Renal pelvis (tissue), 4 donors: Measurements from ENCODE around the gene GPR107. TPM values are rescaled to one million over a fixed set of nuclear protein-coding genes. Genes with fewer than 3 reads are reported as not detected.

Source experiments
- DNase-seq: peaks from one replicate; pipeline ENCODE4 v3.0.0-alpha.2; 2013
- polyA plus RNA-seq, 3 donors: library from polyadenylated mRNA; unstranded; fragments of 120-200 nt; gene quantifications; one replicate each; pipeline ENCODE4 v1.2.1, GENCODE V29; 2013; ENCODE audit not compliant: insufficient read length in 3 of 3

GPR107 gene
- polyA plus RNA-seq, 3 donors = 53.3 to 58.7 (median 56.5) TPM

GRCh38 chr9:130129432-130130061 lies 75.8 kb downstream of the GPR107 start:
- DNase-seq = no peak

- no peak for DNase-seq
Observed at GRCh38 chr9:130132746-130133145, 79.0 kb downstream of the GPR107 start.

DNA sequence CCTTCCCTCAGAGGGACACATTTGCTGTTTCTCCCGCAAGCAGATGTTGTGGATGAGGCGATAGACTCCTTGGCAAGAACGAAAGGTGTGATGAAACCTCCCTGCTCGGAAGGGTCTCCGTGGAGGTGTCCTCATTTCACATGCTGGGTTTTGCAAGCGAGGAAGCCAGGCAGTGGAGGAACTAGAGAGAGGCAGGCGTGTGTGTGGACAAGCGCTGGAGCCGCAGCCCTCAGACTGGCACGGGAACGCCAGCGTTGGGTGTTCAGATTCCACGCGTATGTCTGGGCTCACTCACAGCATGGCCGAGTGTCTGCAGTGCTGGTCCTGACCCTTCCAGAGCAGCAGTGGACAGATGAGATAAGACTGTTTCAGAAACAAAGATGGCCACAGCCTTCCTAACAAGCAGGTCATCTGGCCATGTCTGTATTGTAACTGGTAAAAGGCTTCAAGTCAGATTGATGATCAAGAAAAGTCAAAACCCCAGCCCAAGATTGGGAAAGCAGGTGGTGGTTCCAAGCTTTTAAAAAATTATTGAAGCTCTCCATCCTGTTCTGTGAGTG lies 83.5 kb downstream of the GPR107 start:
- no peak for DNase-seq

- no peak for DNase-seq
Observed at GRCh38 chr9:130137641-130138081, 84.0 kb downstream of the GPR107 start.

DNA sequence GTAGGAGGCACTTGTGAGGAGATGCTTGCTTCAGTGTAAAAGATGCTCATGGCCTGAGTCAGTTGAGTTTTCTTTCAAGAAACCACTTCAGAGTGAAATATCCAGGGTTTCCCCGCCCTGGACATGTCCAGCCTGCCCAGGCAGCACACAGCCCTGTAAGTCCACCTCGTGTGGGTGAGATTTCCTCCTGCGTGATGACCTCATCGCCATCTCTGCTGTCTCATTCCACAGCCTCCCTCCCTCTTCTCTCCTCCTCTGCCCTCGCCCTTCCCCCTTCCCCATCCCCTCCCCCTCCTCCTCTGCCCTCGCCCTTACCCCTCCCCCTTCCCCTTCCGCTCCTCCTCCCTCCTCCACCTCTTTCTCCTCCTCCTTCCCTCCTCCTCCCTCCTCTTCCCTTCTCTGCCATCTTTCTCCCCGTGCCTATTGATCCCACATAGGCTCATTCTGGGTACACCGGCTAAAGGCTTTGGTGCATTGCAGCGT lies 84.5 kb downstream of the GPR107 start:
- no peak for DNase-seq

DNA sequence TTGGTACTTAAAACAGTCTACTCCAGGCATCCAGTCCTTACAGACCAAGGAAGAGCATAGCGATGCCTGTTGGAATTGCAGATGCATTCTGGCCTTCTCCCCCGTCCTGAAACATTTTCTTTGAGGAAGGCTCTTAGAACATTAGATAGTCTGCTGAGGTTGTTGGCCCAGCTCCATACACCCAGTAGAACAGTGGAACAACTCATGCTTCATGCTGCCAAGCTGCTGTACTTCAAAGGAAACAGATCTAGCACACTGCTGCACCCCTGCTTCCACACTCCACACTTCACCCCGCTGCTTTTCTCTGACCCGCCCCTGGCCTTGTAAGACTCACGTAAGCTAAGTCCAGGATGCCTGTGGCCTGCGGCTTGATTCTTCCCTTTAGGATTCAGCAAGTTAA lies 85.1 kb downstream of the GPR107 start:
- DNase-seq = no peak

GRCh38 chr9:130139251-130139650 lies 85.5 kb downstream of the GPR107 start:
- DNase-seq = no peak

DNA sequence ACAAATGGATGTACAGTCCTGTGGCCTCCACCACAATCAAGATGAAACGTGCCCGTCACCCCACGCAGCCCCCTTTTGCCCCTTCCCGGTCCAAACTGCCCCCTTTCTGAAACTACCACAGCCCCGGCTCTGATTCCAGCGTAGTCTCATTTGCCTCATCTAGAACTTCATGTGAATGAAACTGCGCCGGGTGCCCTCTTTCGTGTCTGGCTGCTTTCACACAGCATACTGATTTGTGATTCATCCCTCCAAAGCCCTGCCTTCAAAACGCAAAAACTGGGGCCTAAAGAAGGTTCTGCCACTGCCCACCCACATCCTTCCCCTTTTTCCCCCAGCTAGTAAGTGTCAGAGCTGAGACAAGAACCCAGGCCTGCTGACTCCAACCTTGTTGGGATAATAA lies 87.0 kb downstream of the GPR107 start:
- DNase-seq = no peak

DNA sequence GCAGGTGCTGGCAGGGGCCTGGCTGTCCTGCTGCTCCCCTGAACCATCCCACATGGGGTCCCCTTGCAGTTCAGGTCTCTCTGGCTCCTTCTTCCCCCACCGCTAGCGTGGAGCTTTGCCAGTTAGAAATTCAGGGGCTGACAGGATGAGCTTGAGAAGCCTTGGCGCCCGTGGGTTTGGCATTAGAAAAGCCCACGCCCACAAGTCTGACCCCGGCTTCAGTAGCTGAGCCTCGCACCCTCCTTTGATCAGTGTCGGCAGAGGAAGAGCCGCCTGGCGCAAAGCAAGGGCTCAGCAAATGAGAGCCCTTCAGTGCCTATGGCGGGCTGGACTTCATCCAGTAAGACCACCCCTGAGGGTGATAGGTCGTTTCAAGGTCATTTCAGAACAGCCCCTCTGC lies 88.3 kb downstream of the GPR107 start:
- DNase-seq = no peak

DNA sequence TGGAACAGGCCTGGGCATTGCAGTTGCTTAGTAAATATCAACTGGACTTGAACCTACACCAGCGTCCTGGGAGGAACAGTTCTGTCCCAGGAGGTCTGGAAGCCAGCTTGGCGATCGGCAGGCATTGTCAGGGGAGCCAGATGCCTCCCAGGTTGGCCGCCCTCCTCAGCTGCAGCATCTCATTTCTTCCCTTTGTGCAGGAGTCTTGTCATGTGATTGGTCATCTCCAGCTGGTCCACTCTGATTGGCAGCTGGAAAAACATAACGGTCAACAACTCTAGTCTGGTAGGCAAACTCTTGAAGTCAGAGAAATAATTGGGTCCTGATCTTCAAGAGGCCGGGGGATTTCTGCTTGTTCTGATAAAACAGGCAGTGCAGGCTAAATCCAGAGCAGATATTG lies 88.9 kb downstream of the GPR107 start:
- no peak for DNase-seq

- no peak for DNase-seq
Observed at GRCh38 chr9:130143279-130143893, 89.7 kb downstream of the GPR107 start.

DNA sequence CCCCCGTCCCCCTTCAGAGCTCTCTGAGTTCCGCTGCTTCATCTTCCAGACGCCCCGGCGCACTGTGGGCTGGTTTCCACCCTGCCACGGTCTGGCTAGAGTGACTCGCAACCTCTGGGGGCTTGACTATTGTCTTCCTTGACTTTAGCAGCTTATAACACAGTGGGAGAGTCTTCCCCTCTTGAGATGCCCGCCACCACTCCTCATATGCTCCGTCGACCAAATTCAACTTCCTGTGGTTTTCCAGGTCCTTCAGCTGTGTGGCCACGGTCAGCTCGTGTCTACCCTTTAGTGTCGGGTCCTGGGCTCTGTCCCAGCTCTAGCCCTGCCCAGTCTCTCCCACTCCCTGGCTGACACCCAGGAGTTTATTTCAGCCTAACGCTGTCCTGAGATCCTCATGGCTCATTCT lies 90.3 kb downstream of the GPR107 start:
- DNase-seq = no peak

- DNase-seq = no peak
Observed at GRCh38 chr9:130144703-130145102, 91.0 kb downstream of the GPR107 start.

- DNase-seq = no peak
Observed at GRCh38 chr9:130145658-130146057, 92.0 kb downstream of the GPR107 start.

DNA sequence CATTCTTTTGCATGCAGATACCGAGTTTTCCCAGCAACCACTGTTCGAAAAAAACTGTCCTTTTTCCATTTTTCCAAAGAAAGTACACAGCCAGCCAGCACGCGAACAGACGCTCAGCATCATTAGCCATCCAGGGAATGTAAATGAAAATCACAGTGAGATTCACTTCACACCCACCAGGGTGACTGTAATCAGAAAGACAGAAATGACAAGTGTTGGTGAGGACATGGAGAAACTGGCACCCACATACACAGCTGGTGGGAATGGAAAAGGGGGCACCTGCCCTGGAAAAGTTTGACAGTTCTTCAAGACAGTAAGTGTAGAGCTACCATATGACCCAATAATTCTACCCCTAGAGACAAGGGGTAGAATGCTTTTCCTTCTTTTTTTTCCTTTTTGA lies 93.5 kb downstream of the GPR107 start:
- DNase-seq = no peak

DNA sequence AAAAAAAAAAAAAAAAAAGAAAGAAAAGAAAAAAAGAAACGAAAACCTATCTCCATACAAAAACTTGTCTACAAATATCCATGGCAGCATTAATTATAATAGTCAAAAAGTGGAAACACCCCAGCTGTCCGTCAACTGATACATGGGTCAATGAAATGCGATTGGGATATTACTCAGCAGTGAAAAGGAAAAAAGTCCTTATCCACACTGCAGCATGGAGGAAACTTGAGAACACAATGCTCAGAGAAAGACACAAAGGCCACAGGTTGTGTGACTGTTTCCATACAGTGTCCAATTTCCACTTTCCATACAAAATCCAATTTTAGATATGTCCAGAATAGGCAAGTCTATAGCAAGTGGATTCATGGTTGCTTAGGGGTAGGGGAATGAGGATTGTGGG lies 94.2 kb downstream of the GPR107 start:
- no peak for DNase-seq

GRCh38 chr9:130149031-130149430 lies 95.3 kb downstream of the GPR107 start:
- DNase-seq = no peak

DNA sequence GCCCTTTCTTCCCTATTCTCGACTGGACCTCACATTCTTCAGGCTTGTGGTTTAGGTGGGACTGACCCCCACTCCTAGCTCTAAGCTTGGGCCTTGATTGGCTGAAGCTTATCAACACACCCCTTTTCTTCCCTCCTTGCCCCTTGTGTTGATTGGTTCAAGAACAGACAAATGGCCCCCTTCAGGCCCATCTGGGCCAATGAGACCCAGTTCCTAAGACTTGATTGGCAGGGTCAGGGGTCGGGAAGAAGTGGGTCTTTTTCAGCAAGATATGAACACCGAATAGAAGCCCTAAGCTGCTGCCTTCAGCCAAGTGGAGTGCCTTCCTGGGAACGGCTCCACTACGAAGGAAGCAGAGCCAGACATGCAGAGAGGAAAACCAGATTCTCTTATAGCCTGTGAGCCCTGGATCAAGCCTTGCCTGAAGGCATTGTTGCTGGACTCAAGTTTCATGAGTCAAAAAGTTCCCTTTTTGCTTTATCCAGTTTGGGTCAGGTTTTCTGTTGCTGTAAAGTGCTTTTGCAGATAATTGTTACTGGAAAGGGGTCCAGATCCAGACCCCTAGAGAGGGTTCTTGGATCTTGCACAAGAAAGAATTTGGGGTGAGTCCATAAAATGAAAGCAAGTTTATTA lies 96.1 kb downstream of the GPR107 start:
- DNase-seq = no peak

DNA sequence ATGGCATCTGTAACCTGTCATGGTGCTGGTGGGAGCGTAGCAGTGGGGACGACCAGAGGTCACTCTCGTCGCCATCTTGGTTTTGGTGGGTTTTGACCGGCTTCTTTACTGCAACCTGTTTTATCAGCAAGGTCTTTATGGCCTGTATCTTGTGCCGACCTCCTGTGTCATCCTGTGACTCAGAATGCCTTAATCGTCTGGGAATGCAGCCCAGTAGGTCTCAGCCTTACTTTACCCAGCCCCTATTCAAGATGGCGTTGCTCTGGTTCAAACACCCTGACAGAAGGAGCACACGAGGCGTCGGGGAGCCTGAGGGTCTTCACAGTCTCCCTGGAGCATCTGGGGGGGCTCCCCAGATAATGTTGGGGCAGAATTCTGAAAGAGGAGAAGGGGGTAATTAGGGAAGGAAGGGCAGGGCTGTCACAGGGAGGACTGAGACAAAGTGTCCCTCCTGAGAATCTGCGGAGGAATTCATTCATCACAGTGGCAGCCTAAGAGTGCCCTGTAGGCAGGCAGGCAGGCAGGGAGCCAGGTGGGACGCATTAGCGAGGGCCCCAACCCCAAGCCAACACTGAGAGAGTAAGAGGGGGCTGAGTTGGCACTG lies 97.2 kb downstream of the GPR107 start:
- DNase-seq = no peak

DNA sequence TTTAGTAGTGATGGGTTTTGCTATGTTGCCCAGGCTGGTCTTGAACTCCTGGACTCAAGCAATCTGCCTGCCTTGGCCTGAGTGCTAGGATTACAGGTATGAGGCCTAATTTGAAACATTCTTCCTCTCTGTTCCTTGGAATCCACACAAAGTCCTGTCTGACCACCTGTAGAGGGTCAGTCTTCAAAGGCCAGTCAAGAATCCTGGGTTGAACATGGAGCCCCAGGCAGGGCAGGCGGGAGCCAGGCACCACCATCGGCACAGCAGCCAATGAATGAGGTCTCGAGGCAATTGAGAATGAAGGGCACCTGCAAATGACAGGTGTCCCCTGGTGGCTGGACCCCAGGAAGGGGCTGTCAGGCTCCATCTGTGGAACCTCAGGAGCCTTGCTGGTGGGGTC lies 101.1 kb downstream of the GPR107 start:
- DNase-seq = no peak

DNA sequence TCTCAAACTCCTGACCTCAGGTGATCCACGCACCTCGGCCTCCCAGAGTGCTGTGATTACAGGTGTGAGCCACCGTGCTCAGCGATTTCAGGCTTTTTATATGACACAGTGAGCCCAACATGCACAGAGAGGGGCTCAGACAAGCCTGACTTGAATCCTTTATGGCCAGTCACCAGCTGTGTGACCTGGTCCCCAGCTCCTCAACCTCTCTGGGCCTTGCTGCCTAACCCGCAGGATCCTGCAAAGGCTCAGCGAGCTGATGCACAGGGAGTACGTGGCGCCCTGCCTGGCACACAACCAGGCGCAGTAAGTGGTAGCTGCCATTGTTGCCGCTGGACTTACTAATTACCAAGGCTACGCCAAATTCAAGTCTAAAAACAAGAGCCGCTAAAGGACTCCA lies 101.9 kb downstream of the GPR107 start:
- DNase-seq = no peak

DNA sequence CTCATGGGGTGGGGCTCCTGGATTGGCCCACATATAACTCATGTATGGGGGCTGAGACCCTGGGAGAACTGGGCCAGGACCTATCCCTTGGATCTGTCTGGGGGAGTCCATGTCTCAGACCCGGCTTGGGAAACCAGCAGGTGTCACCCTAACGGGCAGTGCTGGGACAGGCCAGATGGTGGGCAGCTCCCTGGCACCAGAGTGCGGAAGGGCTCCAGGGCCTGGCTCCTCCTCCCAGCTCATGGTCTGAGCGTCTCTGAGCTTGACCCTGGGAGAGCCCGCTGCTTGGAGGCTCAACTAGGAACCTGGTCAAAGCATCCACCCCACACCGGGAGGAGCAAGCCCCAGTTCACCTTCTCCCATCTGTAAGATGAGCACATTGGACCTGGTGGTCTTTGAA lies 103.0 kb downstream of the GPR107 start:
- DNase-seq = no peak

DNA sequence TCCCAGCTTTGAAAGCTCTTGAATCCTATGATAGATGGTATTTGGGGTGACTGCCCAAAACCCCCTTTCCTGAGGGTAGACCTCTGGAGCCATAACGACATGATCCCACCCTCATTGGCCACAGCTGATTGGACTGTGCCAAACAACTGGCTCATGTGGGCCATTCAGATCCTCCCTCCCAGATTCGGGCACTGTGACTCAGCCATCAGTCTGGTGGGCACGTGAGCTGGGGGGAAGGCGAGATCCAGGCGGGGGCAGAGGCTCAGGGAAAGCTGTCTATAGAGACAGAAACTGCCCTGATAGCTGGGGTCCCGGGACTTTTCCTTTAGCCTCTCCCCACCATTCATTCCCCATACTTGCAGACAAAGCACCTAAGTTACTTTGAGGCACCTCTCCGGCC lies 103.4 kb downstream of the GPR107 start:
- no peak for DNase-seq
